Right lobe of liver (tissue), 6 donors: ENCODE data around the gene CCDC33. TPM values are rescaled to one million over a fixed set of nuclear protein-coding genes. Genes with fewer than 3 reads are reported as not detected.

Experiments
- ATAC-seq, 4 donors: fragments of 200-7000 bp; cut with Tn5 transposase; one replicate each; pipeline ENCODE4 v1.9.1; 2020; ENCODE audit warnings: mild to moderate bottlenecking in 4 of 4, moderate library complexity in 4 of 4
- DNase-seq, 3 donors: peaks; one replicate each; pipeline ENCODE4 v3.0.0-alpha.2; 2020
- H3K27ac ChIP-seq, 3 donors: fragments of 200-600 bp; one replicate each; pipeline ENCODE4 v1.8.0; 2022
- H3K27me3 ChIP-seq, 2 donors: fragments of 200-600 bp; one replicate each; pipeline ENCODE4 v1.8.0; 2022
- H3K36me3 ChIP-seq, 4 donors: fragments of 200-600 bp; sonication (generic) in 1 of 4; one replicate each; pipeline versions ENCODE4 v1.5.1 to v1.8.0; 2017 to 2022; ENCODE audit warnings: control low read depth in 1 of 4
- H3K4me1 ChIP-seq, 4 donors: fragments of 200-600 bp; sonication (generic) in 1 of 4; one replicate each; pipeline versions ENCODE4 v1.5.1 to v1.8.0; 2017 to 2022; ENCODE audit warnings: control low read depth in 1 of 4
- H3K4me3 ChIP-seq, 3 donors: fragments of 200-600 bp; one replicate each; pipeline ENCODE4 v1.8.0; 2022
- H3K9me3 ChIP-seq, 4 donors: fragments of 200-600 bp; sonication (generic) in 1 of 4; one replicate each; pipeline versions ENCODE4 v1.5.1 to v1.8.0; 2017 to 2022; ENCODE audit warnings: control low read depth in 1 of 4
- CTCF ChIP-seq, 4 donors: fragments of 200-600 bp in 3 of 4; fragments of 450-650 bp in 1 of 4; IDR thresholded peaks; one replicate each; pipeline versions ENCODE4 v1.5.1 to v1.8.0; 2016 to 2022; ENCODE audit warnings: antibody characterized with exemption in 4 of 4, mild to moderate bottlenecking in 2 of 4
- POLR2A ChIP-seq: fragments of 450-650 bp; IDR thresholded peaks from one replicate; pipeline ENCODE4 v1.6.1; 2017; ENCODE audit warnings: antibody characterized with exemption, mild to moderate bottlenecking
- WGBS: methylation state at CpG from one replicate; pipeline ENCODE4 v1.1.6; 2018; ENCODE audit warnings: low coverage, low lambda C conversion rate; ENCODE audit not compliant: insufficient coverage; ENCODE audit errors: missing lambda C conversion rate; 5-methylcytosine and 5-hydroxymethylcytosine counted together
- intact Hi-C, 2 donors: fragments of 100-400 bp; cut with DNase I; formaldehyde crosslinking; loops; one replicate each; pipeline versions ENCODE4 v1.11.2 to v1.14.1; 2022
- total RNA-seq, 6 experiments: library from RNA; depleted of rRNA in 2 of 6; stranded (reverse); fragments of >200 nt in 2 of 6; fragmentation: NEBNext Ultra II Directional in 3 of 6; extraction: Animal tissue kit (Norgen Biotek cat#: 25700) in 3 of 6; gene quantifications; one replicate each; pipeline versions ENCODE4 v1.1.0 to v1.2.4, GENCODE V29; 2016 to 2023
- donor health status: DM: no; HTN: yes; CAD: no.
- donor health status: DM: no; HTN: no; CAD: no.
- donor health status: DM: no; HTN: no; CAD: no.
- donor health status: DM: no; HTN: yes; CAD: no.
- donor health status: DM: no; HTN: yes; CAD: no.

The CCDC33 gene
- total RNA-seq, 6 experiments from 2014 or later: not detected

- H3K27ac ChIP-seq: no peak overlapping the region
- no peaks in the 10 kb centered on the region for H3K36me3 ChIP-seq
- no peaks in the 10 kb centered on the region for H3K9me3 ChIP-seq
- H3K27me3 ChIP-seq: no peaks in the 10 kb centered on the region
- no peak for DNase-seq
- no peak overlapping the region for H3K4me3 ChIP-seq
- TF ChIP-seq POLR2A: no peak
- no peak for TF ChIP-seq CTCF (IDR thresholded peaks at IDR 0.05)
- H3K4me1 ChIP-seq: no peaks in the 10 kb centered on the region
- intact Hi-C loops: no loop called here
- 59% methylated on average over 4 of the region's 6 CpGs for WGBS
- no peak for ATAC-seq
Observed at GRCh38 chr15:74214324-74215021, 21.7 kb upstream of the CCDC33 start.

DNA sequence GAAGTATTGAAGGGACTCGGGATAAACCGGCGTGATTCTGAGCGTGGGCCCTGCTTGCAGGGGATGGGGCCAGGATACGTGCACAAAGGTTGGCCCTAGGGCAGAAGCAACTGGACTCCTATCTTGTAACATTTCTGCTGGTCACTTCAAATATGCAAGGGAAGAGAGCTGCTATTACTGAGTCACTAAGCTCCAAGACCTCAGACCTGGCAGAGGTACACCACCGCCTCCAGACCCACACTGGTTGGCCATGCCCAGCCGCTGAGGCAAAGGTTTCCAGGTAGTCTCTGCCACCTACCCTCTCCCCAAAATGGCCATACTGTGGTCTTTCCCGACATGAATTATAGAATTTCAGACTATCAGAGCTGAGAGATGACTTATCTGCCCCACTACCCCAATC is 20.2 kb upstream of the CCDC33 start:
- ATAC-seq (no peak), DNase-seq (no peak)
- H3K36me3 ChIP-seq: no peaks in the 10 kb centered on the region
- 52% methylated on average over 6 of the region's 8 CpGs for WGBS
- no peak overlapping the region for H3K4me3 ChIP-seq
- TF ChIP-seq POLR2A: no peak
- no peak for TF ChIP-seq CTCF (IDR thresholded peaks at IDR 0.05)
- no peaks in the 10 kb centered on the region for H3K4me1 ChIP-seq
- no peak overlapping the region for H3K27ac ChIP-seq
- H3K27me3 ChIP-seq: no peaks in the 10 kb centered on the region
- intact Hi-C loops: no loop called here
- H3K9me3 ChIP-seq: no peaks in the 10 kb centered on the region

GRCh38 chr15:74216949-74217348 is 19.2 kb upstream of the CCDC33 start:
- Histone ChIP-seq H3K27me3 (no peaks in the 10 kb centered on the region), H3K4me3 (no peak overlapping the region), H3K9me3 (no peaks in the 10 kb centered on the region), H3K36me3 (no peaks in the 10 kb centered on the region), H3K4me1 (no peaks in the 10 kb centered on the region), H3K27ac (no peak overlapping the region)
- TF ChIP-seq CTCF (IDR thresholded peaks at IDR 0.05) (no peak), POLR2A (no peak)
- DNase-seq (no peak), ATAC-seq (no peak)
- 25% methylated on average over 1 of the region's 3 CpGs for WGBS
- intact Hi-C loops: no loop called here

DNA sequence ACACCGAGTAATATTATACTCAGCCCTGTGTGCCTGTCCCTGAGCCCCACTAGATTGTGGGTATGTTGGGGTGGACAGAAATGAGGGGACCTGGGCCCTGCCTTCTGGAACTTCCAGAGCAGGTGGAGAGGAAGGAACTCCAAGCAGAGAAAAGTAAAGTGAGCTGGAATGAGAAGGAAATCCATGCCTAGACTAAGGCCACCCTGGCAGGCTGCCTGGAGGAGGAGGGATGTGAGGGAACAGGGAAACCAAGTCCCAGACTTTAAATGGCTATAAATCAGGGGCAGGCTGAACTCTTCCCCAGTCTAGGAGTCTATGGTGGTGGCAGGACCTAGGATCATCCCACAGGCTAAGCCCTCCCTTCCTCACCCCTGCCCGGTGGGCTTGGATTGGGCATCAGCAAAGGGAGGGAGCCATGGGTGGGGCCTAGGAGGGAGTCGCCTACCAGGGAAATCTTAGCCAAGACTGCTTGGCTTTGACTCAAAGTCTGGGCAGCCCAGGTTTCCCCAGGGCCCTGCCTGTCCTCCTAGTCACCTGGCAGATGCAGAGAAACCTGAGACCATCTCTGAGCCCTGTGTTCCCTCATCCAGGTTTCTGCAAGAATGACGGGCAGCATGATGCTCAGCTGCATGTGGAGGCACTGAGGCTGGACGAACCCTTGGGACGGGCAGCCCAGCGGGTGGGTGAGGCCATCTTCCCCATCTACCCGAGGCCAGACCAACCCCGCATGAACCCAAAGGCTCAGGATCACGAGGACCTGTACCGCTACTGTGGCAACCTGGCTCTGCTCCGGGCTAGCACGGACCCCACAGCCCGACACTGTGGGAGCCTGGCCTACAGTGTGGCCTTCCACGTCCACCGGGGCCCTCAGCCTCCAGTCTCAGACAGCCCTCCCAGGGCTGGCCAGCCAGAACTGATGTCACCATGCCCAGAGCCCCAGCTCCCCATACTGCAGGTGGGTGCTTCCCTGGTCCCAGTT is 17.9 kb upstream of the CCDC33 start:
- DNase-seq (no peak), ATAC-seq (peak in 1 of 4 donors; percentile 13)
- no peaks in the 10 kb centered on the region for H3K27me3 ChIP-seq
- no peak overlapping the region for H3K4me3 ChIP-seq
- H3K36me3 ChIP-seq: no peaks in the 10 kb centered on the region
- intact Hi-C loops: no loop called here
- no peak overlapping the region for H3K27ac ChIP-seq
- TF ChIP-seq CTCF (IDR thresholded peaks at IDR 0.05) (no peak), POLR2A (no peak)
- no peaks in the 10 kb centered on the region for H3K9me3 ChIP-seq
- no peaks in the 10 kb centered on the region for H3K4me1 ChIP-seq
- 67% methylated on average over 1 of the region's 16 CpGs for WGBS
